GM20431 (cell line): ENCODE results near the gene CCDC18.
"Not testable (repeated sequence)": the region's sequence is repeated elsewhere in the genome, so short reads cannot be mapped to it uniquely, and the experiment has no call there.

Experiments used
- in situ Hi-C: fragments of 300-500 bp; cut with MseI, MboI; formaldehyde crosslinking; loops from one replicate; pipeline ENCODE4 v1.15.0; 2020; ENCODE audit warnings: low sequenced_read_pairs; ENCODE audit not compliant: unreplicated experiment

Gene CCDC18

DNA sequence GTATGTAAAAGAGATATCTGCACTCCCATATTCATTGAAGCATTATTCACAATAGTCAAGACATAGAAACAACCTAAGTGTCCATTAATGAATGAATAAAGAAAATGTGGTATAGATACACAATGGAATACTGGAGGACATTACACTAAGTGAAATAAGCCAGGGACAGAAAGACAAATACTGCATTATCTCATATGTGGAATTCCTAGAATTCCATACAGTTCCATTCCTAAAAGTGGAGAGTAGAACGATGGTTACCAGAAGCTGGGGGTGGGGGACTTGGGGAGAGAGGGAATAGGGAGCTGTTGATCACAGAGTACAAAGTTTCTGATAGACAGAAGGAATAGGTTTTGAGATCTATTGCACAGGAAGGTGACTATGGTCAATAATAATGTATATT, 7.7 kb upstream of the CCDC18 start:
- in situ Hi-C loops = no loop called here

DNA sequence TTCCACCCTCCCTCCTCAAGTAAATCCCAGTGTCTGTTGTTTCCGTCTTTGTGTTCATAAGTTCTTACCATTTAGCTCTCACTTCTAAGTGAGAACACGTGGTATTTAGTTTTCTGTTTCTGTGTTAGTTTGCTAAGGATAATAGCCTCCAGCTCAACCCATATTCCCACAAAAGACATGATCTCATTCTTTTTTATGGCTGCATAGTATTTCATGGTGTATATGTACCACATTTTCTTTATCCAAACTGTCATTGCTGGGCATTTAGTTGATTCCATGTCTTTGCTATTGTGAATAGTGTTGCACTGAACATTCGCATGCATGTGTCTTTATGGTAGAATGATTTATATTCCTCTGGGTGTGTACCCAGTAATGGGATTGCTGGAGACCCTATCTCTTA, 5.9 kb upstream of the CCDC18 start:
- in situ Hi-C loops = not testable (repeated sequence)

DNA sequence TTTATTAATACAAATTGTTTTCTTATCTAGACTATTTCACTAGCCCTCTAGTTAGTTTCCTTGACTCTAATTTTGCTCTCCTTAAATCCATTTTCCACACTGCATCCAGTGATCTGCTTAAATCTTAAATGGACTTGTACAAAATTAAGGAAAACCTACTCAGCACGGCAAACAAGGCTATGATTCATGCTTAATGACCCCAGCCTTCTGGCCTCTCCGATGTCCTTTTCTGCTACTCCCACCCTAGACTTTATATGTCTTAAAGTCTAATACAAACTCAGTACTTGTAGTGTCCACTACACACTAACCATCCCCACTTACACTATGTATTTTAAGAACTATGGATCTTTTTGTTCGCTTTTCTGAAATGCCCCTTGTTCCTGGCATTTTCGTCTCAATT, 2.5 kb upstream of the CCDC18 start:
- in situ Hi-C loops = no loop called here

DNA sequence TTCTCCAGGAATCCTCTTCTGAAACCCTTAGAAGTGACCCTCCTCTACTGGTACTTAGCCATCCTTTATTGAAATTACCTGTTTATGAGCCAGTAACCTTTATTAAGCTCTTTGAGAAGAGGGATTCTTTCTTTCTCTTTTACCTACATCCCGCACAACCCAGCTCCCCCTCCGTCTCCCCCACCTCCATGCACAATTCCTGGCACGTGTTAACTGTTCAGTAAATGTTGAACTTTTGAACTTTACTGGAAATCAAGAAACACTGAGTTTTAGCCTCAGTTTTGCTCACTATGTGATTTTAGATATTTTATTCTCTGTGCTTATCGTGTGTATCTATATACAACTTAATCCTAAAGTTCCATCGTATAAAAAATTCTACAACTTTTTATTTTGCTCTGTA, 2.1 kb upstream of the CCDC18 start:
- in situ Hi-C loops = no loop called here

DNA sequence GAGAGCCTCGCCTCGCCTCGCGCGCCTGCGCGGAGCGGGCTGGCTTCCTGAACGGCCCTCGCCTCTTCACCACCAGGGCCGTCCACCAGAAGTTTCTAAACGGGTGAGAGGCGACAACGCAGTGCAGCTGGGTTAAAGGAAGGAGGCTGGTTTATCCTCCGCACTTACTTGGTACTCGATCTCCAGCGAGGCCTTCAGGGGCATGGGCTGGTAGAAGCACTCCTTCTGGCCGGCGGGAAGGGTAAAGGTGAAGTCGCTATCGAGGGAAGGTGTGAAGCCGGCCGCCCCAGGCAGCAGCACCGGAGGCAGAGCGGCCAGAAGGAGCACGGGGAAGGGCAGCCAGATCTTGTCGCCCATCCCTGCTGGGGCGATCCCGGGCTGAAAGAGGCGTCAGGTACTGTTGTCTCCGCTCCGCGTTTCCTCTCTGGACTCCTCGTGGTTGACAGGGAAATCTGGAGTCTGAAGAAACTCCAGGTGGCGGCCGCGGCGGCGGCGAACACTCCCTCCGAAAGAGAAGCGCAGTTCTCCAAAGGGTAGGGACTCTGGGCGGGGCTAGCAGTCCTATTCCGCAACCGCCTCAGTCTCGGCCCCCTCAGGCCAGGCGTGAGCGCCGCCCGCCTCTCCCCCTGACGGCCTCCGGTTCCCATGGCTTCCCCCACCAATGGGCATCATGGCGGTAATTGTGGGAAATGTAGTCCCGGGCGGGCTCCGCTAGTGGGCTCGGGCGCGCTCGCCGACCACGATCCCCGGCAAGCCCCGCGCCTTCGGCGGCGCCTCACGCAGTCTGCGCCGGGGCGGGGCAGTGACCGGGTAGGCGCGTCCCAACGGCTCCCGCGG, 420 bp upstream of the CCDC18 start, which contains the start of gene TMED5:
Gene TMED5, minus strand, starts transcription at position 528 of the 837 bp plus-strand sequence. Its CDS starts 171 bp downstream, at position 357.
- in situ Hi-C loops = no loop called here

DNA sequence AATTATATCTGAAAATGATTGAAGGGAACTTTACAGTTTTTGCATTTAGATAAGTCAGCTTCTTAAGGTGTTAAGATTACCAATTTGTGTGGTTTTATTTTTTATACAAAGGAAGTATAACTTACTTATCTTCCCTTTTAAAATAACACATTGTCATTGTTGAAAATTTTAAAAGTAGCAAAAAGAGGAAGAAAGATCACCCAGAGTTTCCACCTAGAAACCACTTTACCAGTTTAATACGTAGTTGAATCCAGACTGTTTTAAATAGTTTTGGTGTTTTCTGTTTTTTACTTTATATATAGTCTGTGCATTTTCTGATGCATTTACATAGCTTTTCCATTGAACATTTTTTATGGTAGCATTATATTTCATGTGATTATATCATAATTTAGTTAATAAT, 6.1 kb downstream of the CCDC18 start:
- in situ Hi-C loops = no loop called here

DNA sequence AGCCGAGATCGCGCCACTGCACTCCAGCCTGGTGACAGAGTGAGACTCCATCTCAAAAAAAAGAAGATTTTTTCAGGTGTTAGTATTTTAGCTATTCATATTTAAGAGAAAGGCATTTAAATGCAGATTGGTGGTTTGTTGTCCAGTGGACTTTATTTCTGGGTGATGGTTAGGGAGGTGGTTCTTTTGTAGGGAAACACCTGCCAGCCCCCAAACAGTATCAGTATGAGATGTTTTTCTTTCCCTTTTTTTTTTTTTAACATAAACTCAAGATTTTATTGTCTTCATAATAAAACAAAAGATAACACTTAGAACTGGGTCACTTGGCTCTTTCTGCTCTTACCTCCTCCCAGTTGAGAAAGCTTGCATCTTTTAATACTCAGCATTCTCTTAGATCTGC, 9.9 kb downstream of the CCDC18 start:
- in situ Hi-C loops = no loop called here

DNA sequence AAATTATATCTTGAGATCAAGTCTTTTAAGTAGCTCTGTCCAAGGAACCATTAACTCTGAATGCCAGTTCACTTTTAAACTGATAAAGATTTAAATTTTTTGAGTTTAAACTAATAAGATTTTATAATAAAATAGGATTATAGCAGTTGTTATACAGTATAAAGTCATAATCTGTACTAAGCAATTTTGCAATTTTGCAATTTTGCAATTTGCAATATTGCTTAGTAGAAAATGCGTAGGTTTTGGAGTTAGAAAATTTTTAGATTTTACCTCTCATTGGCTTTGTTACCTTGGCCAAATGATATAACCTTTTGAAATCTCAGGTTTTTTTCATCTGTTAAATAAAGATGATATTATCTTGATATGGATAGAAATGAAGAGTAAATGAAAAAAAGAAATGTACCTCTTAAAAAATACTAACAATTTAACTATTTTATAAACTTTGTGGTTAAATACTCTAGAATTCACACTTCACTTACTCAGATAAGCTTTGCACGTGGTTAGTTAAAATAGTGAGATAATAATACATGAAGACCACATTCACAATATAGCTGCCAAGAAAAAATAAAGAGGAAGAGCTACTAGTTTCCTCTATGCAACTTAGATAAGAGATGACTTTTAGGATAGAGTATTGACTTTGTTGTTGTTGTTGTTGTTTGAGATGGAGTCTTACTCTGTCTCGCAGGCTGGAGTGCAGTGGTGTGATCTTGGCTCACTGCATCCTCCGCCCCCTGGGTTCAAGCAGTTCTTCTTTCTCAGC, 13.9 kb downstream of the CCDC18 start:
- in situ Hi-C loops = no loop called here

DNA sequence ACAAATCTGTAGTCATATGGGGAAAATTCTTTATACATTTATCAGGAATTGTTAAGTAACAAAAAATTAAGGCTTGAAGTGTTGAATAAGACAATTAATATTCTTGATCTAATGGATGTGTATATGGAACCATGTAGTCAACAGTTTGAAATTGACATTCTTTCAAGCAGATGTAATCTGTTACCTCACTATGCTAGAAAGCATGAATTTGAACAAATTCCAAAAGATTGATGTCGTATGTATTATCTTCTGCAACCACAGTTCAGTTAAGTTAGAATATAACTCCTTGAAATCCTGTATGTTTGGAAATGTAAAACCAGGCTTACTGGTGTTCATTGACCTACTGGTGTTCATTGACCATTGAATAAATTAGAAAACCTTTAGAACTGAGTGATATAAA, 16.1 kb downstream of the CCDC18 start:
- in situ Hi-C loops = no loop called here

DNA sequence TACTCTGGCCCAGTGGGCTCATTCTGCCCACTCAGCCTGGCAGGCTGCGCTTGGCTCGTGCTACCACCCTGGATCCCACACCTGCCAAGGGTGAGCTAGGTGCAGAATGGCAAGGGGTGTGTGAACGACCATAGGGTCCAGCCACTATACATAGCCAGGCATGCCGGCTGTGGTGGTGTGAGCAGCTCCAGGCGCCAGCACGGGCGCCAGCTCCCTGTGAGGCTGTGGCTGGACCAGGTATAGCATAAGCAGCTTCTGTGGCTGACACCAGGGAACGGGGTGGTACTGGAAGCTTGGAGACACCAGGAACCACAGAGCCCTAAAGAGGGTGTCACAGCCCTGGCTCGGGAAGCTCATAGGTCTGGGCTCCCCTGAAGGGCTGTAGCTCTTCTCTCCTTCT, 18.6 kb downstream of the CCDC18 start:
- in situ Hi-C loops = no loop called here

DNA sequence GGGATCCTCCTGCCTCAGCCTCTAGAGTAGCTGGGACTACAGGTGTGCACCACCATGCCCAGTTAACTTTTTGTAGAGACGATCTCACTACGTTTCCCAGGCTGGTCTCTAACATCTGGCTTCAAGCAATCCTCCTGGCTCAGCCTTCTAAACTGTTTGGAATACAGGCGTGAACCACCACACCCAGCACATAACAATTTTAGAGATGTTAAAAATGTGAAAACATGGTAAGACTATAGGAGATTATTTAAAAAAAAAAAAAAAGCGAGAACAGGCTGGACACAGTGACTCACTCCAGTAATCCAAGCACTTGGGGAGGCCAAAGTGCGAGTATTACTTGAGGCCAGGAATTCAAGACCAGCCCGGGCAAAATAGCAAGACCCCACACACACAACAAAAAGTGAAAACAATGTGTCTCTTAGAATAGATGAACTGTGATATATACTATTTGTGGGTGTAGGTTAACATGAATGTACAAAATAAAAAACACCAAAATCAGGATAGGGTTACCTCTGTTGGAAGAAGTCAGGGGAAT, 19.6 kb downstream of the CCDC18 start:
- in situ Hi-C loops = no loop called here

DNA sequence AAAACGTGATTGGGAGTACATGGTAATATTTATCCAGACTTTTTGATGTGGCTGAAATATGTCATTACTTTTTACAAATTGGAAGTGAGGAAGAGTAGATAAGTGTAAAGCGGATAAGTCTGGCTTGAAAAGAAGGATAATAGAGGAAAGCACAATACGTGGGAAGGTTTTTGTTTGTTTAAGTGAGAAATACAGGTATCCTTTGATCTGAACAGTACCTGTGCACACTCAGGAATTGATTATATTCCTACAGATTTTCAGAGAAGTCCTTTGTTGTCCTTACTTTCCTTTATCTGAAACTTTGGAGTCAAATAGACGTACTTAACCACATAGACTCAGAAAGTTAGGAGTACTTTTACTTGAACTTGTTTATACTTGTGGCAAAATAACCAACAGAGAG, 20.2 kb downstream of the CCDC18 start:
- in situ Hi-C loops = no loop called here

DNA sequence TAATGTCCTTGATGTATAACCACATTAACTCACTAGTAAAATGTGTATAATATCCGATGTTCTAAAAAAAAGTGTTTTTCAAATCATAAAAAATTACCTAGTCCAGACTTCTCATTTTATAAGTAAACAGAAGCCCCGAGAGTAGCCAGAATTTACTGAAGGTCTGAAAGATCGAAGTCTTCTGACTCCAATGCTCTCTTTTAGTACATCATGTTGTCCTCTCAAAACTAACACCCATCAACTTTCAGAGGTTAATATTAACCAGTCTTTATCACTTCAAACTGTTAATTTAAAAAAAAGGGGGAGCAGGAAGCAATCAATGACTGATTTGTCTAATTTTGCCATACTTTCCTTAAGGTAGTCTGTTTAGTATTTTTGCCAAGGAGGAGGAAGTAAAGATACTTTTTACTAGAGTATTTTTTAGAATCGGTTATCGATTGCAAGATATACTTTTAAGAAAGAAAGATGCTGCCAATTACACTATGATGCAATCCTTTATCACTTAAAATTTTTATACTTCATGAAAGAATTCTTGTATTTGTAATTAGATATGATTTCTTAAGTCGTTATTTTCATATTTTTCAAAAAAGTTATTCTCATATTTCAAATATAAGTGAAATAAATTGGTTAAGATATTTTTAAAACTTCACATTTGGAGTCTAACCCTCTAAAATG, 25.5 kb downstream of the CCDC18 start:
- in situ Hi-C loops = no loop called here

DNA sequence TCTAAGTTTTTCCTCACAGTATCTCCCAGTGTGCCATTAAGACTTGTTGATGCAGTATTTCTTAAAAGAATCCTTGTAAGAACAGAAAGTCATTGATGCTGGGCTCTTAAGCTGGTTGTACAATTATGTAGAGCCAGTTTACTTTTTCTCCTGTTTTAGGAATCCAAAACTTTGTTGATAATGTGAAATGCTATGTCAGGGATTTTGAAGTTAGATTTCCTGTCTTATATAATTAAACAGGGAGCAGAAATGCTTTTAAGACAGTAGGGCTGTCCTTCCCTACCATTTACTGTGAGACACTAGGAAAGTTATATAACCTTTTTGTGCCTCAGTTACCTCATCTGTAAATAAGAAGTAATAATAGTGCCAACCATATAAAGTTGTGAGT, 26.0 kb downstream of the CCDC18 start:
- in situ Hi-C loops = no loop called here

DNA sequence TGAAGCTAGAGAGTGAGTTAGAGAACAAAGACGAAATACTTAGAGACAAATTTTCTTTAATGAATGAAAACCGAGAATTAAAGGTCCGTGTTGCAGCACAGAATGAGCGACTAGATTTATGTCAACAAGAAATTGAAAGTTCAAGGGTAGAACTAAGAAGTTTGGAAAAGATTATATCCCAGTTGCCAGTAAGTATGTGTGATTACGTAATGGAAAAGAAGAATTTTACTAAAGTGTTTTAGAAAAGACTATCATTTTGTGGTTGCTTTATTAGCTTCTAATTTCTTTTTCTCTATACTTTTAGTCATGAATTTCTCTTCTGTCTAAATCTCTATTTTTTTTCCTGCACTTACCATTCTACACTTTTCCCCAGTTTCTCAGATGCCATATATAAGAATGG, 26.7 kb downstream of the CCDC18 start:
- in situ Hi-C loops = no loop called here

DNA sequence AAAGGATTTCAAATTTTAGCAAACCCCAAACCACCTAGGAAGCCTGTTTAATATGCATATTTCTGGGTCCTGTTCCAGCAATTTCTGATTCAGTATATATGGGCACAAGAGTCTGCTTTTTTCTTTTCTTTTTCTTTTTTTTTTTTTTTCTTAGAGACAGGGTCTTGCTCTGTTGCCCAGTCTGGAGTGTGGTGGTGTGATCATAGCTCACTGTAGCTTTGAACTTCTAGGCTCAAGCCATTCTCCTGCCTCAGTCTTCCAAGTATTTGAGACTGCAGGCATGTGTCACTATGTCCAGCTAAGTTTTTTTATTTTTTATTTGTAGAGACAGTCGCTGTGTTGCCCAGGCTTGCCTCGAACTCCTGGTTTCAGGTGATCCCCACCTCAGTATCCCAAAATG, 34.8 kb downstream of the CCDC18 start:
- in situ Hi-C loops = no loop called here

DNA sequence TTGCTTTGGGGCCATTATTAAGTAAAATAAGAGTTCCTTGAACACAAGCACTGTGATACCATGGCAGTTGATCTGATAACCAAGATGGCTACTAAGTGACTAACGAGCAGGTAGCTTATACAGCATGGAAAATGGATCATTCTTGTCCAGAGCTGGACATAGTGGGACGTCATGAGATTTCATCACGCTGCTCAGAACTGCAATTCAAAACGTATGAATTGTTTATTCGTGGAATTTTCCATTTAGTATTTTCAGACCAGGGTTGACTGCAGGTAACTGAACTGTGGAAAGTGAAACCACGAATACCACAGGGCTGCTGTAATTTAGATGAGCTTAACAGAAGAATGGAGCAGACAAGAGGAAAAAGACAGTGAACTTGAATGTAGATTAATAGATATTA, 38.9 kb downstream of the CCDC18 start:
- in situ Hi-C loops = no loop called here

DNA sequence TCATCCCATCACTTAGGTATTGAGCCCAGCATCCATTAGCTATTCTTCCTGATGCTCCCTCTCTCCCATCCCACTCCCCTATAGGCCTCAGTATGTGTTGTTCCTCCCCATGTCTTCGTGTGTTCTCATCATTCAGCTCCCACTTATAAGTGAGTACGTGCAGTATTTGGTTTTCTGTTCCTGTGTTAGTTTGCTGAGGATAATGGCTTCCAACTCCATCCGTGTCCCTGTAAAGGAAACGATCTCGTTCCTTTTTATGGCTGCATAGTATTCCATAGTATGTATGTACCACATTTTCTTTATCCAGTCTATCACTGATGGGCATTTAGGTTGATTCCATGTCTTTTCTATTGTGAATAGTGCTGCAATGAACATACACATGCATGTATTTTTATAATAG, 40.2 kb downstream of the CCDC18 start:
- in situ Hi-C loops = not testable (repeated sequence)

DNA sequence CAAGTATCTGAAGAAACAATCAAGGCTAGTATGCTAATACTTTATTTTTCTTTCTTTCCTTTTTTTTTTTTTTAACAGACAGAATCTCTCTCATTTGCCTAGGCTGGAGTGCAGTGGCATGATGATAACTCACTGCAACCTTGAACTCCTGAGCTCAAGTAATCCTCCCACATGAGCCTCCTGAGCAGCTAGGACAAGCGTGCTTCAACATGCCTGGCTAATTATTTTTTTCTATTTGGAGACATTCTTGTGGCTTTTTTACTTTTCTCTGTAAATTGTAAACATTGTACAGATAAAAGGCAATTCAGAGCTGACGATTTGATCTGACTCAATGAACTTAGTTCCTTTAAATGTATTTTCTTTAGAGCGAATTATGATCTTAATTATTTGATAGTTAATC, 41.4 kb downstream of the CCDC18 start:
- in situ Hi-C loops = no loop called here

DNA sequence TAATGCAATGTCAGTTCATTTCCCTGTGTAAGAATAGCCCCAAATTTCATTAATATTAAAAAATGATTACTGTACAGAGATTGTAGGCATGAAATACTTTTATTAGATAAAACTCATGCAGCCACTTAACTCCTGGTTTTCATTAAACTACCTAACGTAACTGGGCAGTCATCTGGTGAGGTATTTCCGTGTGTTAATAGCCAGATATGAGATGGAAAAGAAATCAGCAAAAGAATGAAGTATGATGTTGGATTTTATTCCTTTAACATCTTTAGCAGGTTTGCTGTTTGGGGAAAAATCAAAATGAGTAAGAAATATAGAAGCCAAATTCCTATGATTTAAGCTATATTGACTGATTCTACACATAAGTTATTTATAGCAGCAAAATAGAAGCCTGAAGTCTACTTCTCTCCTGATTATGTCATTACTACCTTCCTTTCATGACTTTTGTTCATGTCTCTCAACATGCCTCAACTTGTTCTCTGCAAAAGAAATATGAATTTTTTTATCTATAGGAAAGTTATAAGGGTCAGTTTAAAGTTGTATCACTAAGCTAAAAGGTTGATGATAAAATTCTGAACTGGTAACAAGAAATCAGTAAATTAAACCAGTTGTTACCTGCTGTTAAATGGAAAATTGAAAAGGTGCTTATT, 42.6 kb downstream of the CCDC18 start:
- in situ Hi-C loops = no loop called here
